ENCODE measurements around the gene SUMF2. TPM values are rescaled to one million over a fixed set of nuclear protein-coding genes. Genes with fewer than 3 reads are reported as not detected.

The SUMF2 gene
- total and polyA plus RNA-seq, 2 experiments from 2014 or later = 32.9 to 45.7 TPM

GRCh38 chr7:56087445-56087844 lies 23.4 kb downstream of the SUMF2 start:
- no peak overlapping the region for H3K27ac Mint-ChIP-seq
- ATAC-seq (no peak), DNase-seq (ENCODE audit: low spot score) (no peak)
- H3K4me2 ChIP-seq = no peak overlapping the region
- peaks cover 5% of the 10 kb centered on the region for H3K27me3 Mint-ChIP-seq (ENCODE audit: insufficient read depth, low read depth, poor library complexity)
- no peaks in the 10 kb centered on the region for H3K79me2 ChIP-seq (replicated peaks; ENCODE audit: insufficient read depth)
- H3K4me1 ChIP-seq (ENCODE audit: insufficient read depth) = no peaks in the 10 kb centered on the region
- H3K4me3 Mint-ChIP-seq = no peak overlapping the region
- H3K9me2 ChIP-seq (ENCODE audit: insufficient read depth) = no peaks in the 10 kb centered on the region
- H2AFZ ChIP-seq = no peak overlapping the region
- H3K27ac ChIP-seq (ENCODE audit: low read depth) = no peak overlapping the region
- peaks cover 19% of the 10 kb centered on the region for H3K9me3 Mint-ChIP-seq
- H3K27me3 ChIP-seq (ENCODE audit: insufficient read depth) = no peaks in the 10 kb centered on the region
- no peaks in the 10 kb centered on the region for H3K36me3 ChIP-seq (ENCODE audit: insufficient read depth)
- TF ChIP-seq, protein P1, sequence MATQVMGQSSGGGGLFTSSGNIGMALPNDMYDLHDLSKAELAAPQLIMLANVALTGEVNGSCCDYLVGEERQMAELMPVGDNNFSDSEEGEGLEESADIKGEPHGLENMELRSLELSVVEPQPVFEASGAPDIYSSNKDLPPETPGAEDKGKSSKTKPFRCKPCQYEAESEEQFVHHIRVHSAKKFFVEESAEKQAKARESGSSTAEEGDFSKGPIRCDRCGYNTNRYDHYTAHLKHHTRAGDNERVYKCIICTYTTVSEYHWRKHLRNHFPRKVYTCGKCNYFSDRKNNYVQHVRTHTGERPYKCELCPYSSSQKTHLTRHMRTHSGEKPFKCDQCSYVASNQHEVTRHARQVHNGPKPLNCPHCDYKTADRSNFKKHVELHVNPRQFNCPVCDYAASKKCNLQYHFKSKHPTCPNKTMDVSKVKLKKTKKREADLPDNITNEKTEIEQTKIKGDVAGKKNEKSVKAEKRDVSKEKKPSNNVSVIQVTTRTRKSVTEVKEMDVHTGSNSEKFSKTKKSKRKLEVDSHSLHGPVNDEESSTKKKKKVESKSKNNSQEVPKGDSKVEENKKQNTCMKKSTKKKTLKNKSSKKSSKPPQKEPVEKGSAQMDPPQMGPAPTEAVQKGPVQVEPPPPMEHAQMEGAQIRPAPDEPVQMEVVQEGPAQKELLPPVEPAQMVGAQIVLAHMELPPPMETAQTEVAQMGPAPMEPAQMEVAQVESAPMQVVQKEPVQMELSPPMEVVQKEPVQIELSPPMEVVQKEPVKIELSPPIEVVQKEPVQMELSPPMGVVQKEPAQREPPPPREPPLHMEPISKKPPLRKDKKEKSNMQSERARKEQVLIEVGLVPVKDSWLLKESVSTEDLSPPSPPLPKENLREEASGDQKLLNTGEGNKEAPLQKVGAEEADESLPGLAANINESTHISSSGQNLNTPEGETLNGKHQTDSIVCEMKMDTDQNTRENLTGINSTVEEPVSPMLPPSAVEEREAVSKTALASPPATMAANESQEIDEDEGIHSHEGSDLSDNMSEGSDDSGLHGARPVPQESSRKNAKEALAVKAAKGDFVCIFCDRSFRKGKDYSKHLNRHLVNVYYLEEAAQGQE (IDR thresholded peaks at IDR 0.05; ENCODE audit: unreplicated experiment) = no peak
- H3K4me1 Mint-ChIP-seq = no peaks in the 10 kb centered on the region
- peaks cover 10% of the 10 kb centered on the region; the same call in 2 of the 3 replicates for H3K36me3 Mint-ChIP-seq (ENCODE audit: low read depth)
- H4K20me1 ChIP-seq (replicated peaks; ENCODE audit: insufficient read depth) = no peaks in the 10 kb centered on the region
- H3F3A ChIP-seq (replicated peaks; ENCODE audit: low read depth) = no peaks in the 10 kb centered on the region
- H3K4me3 ChIP-seq = no peak overlapping the region

GRCh38 chr7:56091591-56091990 lies 27.5 kb downstream of the SUMF2 start:
- DNase-seq (ENCODE audit: low spot score) (no peak), ATAC-seq (no peak)
- H3K4me3 ChIP-seq = no peak overlapping the region
- H2AFZ ChIP-seq = no peak overlapping the region
- H3K4me1 ChIP-seq (ENCODE audit: insufficient read depth) = no peaks in the 10 kb centered on the region
- Mint-ChIP-seq H3K27me3 (ENCODE audit: insufficient read depth, low read depth, poor library complexity) (peaks cover 1% of the 10 kb centered on the region), H3K27ac (no peak overlapping the region), H3K9me3 (peaks cover 56% of the 10 kb centered on the region), H3K36me3 (ENCODE audit: low read depth) (peaks cover 14% of the 10 kb centered on the region; the same call in 2 of the 3 replicates), H3K4me3 (no peak overlapping the region), H3K4me1 (no peaks in the 10 kb centered on the region)
- H3F3A ChIP-seq (replicated peaks; ENCODE audit: low read depth) = no peaks in the 10 kb centered on the region
- no peak overlapping the region for H3K4me2 ChIP-seq
- no peak overlapping the region for H3K27ac ChIP-seq (ENCODE audit: low read depth)
- no peaks in the 10 kb centered on the region for H3K36me3 ChIP-seq (ENCODE audit: insufficient read depth)
- H3K9me2 ChIP-seq (ENCODE audit: insufficient read depth) = no peaks in the 10 kb centered on the region
- H3K27me3 ChIP-seq (ENCODE audit: insufficient read depth) = no peaks in the 10 kb centered on the region
- no peaks in the 10 kb centered on the region for H4K20me1 ChIP-seq (replicated peaks; ENCODE audit: insufficient read depth)
- H3K79me2 ChIP-seq (replicated peaks; ENCODE audit: insufficient read depth) = no peaks in the 10 kb centered on the region
- no peak for TF ChIP-seq NANOG (IDR thresholded peaks at IDR 0.05; ENCODE audit: borderline replicate concordance)
- no peak for TF ChIP-seq STAT1 (IDR thresholded peaks at IDR 0.05; ENCODE audit: unreplicated experiment)
- TF ChIP-seq, protein P1 (IDR thresholded peaks at IDR 0.05; ENCODE audit: unreplicated experiment) = no peak
- TF ChIP-seq, protein P2, sequence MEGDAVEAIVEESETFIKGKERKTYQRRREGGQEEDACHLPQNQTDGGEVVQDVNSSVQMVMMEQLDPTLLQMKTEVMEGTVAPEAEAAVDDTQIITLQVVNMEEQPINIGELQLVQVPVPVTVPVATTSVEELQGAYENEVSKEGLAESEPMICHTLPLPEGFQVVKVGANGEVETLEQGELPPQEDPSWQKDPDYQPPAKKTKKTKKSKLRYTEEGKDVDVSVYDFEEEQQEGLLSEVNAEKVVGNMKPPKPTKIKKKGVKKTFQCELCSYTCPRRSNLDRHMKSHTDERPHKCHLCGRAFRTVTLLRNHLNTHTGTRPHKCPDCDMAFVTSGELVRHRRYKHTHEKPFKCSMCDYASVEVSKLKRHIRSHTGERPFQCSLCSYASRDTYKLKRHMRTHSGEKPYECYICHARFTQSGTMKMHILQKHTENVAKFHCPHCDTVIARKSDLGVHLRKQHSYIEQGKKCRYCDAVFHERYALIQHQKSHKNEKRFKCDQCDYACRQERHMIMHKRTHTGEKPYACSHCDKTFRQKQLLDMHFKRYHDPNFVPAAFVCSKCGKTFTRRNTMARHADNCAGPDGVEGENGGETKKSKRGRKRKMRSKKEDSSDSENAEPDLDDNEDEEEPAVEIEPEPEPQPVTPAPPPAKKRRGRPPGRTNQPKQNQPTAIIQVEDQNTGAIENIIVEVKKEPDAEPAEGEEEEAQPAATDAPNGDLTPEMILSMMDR (conservative IDR thresholded peaks at IDR 0.05; ENCODE audit: low read depth in 2 of 2) = no peak
- TF ChIP-seq, protein P3, sequence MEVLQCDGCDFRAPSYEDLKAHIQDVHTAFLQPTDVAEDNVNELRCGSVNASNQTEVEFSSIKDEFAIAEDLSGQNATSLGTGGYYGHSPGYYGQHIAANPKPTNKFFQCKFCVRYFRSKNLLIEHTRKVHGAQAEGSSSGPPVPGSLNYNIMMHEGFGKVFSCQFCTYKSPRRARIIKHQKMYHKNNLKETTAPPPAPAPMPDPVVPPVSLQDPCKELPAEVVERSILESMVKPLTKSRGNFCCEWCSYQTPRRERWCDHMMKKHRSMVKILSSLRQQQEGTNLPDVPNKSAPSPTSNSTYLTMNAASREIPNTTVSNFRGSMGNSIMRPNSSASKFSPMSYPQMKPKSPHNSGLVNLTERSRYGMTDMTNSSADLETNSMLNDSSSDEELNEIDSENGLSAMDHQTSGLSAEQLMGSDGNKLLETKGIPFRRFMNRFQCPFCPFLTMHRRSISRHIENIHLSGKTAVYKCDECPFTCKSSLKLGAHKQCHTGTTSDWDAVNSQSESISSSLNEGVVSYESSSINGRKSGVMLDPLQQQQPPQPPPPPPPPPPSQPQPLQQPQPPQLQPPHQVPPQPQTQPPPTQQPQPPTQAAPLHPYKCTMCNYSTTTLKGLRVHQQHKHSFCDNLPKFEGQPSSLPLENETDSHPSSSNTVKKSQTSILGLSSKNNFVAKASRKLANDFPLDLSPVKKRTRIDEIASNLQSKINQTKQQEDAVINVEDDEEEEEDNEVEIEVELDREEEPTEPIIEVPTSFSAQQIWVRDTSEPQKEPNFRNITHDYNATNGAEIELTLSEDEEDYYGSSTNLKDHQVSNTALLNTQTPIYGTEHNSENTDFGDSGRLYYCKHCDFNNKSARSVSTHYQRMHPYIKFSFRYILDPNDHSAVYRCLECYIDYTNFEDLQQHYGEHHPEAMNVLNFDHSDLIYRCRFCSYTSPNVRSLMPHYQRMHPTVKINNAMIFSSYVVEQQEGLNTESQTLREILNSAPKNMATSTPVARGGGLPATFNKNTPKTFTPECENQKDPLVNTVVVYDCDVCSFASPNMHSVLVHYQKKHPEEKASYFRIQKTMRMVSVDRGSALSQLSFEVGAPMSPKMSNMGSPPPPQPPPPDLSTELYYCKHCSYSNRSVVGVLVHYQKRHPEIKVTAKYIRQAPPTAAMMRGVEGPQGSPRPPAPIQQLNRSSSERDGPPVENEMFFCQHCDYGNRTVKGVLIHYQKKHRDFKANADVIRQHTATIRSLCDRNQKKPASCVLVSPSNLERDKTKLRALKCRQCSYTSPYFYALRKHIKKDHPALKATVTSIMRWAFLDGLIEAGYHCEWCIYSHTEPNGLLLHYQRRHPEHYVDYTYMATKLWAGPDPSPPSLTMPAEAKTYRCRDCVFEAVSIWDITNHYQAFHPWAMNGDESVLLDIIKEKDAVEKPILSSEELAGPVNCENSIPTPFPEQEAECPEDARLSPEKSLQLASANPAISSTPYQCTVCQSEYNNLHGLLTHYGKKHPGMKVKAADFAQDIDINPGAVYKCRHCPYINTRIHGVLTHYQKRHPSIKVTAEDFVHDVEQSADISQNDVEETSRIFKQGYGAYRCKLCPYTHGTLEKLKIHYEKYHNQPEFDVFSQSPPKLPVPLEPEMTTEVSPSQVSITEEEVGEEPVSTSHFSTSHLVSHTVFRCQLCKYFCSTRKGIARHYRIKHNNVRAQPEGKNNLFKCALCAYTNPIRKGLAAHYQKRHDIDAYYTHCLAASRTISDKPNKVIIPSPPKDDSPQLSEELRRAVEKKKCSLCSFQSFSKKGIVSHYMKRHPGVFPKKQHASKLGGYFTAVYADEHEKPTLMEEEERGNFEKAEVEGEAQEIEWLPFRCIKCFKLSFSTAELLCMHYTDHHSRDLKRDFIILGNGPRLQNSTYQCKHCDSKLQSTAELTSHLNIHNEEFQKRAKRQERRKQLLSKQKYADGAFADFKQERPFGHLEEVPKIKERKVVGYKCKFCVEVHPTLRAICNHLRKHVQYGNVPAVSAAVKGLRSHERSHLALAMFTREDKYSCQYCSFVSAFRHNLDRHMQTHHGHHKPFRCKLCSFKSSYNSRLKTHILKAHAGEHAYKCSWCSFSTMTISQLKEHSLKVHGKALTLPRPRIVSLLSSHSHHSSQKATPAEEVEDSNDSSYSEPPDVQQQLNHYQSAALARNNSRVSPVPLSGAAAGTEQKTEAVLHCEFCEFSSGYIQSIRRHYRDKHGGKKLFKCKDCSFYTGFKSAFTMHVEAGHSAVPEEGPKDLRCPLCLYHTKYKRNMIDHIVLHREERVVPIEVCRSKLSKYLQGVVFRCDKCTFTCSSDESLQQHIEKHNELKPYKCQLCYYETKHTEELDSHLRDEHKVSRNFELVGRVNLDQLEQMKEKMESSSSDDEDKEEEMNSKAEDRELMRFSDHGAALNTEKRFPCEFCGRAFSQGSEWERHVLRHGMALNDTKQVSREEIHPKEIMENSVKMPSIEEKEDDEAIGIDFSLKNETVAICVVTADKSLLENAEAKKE (CRISPR knock-in tag; IDR thresholded peaks at IDR 0.05) = no peak
- no peak for TF ChIP-seq EZH2phosphoT487 (IDR thresholded peaks at IDR 0.05; ENCODE audit: unreplicated experiment)

Measured in GM23338 (cell line).